Measurements from ENCODE around the gene APOL5.
"Not testable (repeated sequence)": the region's sequence is repeated elsewhere in the genome, so short reads cannot be mapped to it uniquely, and the experiment has no call there.

Gene APOL5

GRCh38 chr22:35728639-35729308 is 11.1 kb downstream of the APOL5 start:
- Mint-ChIP-seq H3K36me3 (ENCODE audit: low read depth) (no peaks in the 10 kb centered on the region), H3K9me3 (no peaks in the 10 kb centered on the region), H3K27ac (no peak overlapping the region), H3K4me1 (ENCODE audit: low read depth) (peaks cover 5% of the 10 kb centered on the region), H3K27me3 (peaks cover 11% of the 10 kb centered on the region), H3K4me3 (no peak overlapping the region)

GRCh38 chr22:35729309-35729698 is 11.6 kb downstream of the APOL5 start:
- H3K4me3 Mint-ChIP-seq: no peak overlapping the region
- peaks cover 11% of the 10 kb centered on the region for H3K27me3 Mint-ChIP-seq
- H3K9me3 Mint-ChIP-seq: no peaks in the 10 kb centered on the region
- H3K27ac Mint-ChIP-seq: no peak overlapping the region
- no peaks in the 10 kb centered on the region for H3K36me3 Mint-ChIP-seq (ENCODE audit: low read depth)
- H3K4me1 Mint-ChIP-seq (ENCODE audit: low read depth): peaks cover 5% of the 10 kb centered on the region

GRCh38 chr22:35731321-35731720 is 13.6 kb downstream of the APOL5 start:
- H3K27ac Mint-ChIP-seq: no peak overlapping the region
- H3K4me1 Mint-ChIP-seq (ENCODE audit: low read depth): peaks cover 1% of the 10 kb centered on the region
- H3K36me3 Mint-ChIP-seq (ENCODE audit: low read depth): no peaks in the 10 kb centered on the region
- peaks cover 7% of the 10 kb centered on the region for H3K27me3 Mint-ChIP-seq
- no peaks in the 10 kb centered on the region for H3K9me3 Mint-ChIP-seq
- H3K4me3 Mint-ChIP-seq: no peak overlapping the region

- no peaks in the 10 kb centered on the region for H3K4me1 Mint-ChIP-seq (ENCODE audit: low read depth)
- no peak overlapping the region for H3K4me3 Mint-ChIP-seq
- H3K27ac Mint-ChIP-seq: no peak overlapping the region
- H3K36me3 Mint-ChIP-seq (ENCODE audit: low read depth): no peaks in the 10 kb centered on the region
- H3K9me3 Mint-ChIP-seq: no peaks in the 10 kb centered on the region
- peaks cover 7% of the 10 kb centered on the region for H3K27me3 Mint-ChIP-seq
Measured at GRCh38 chr22:35732116-35732515, 14.4 kb downstream of the APOL5 start.

- peaks cover 7% of the 10 kb centered on the region for H3K27me3 Mint-ChIP-seq
- H3K4me3 Mint-ChIP-seq: no peak overlapping the region
- H3K9me3 Mint-ChIP-seq: no peaks in the 10 kb centered on the region
- no peak overlapping the region for H3K27ac Mint-ChIP-seq
- H3K4me1 Mint-ChIP-seq (ENCODE audit: low read depth): no peaks in the 10 kb centered on the region
- no peaks in the 10 kb centered on the region for H3K36me3 Mint-ChIP-seq (ENCODE audit: low read depth)
Measured at GRCh38 chr22:35733036-35733435, 15.4 kb downstream of the APOL5 start.

GRCh38 chr22:35733791-35734516 is 16.3 kb downstream of the APOL5 start:
- no peak overlapping the region for H3K4me3 Mint-ChIP-seq
- no peaks in the 10 kb centered on the region for H3K36me3 Mint-ChIP-seq (ENCODE audit: low read depth)

GRCh38 chr22:35734517-35734827 is 16.8 kb downstream of the APOL5 start:
- no peak overlapping the region for H3K27ac Mint-ChIP-seq
- H3K9me3 Mint-ChIP-seq: no peaks in the 10 kb centered on the region
- H3K27me3 Mint-ChIP-seq: peaks cover 7% of the 10 kb centered on the region
- H3K4me3 Mint-ChIP-seq: no peak overlapping the region
- no peaks in the 10 kb centered on the region for H3K4me1 Mint-ChIP-seq (ENCODE audit: low read depth)
- no peaks in the 10 kb centered on the region for H3K36me3 Mint-ChIP-seq (ENCODE audit: low read depth)

More at GRCh38 chr22:35733791-35734516, 16.3 kb downstream of the APOL5 start:
- no peaks in the 10 kb centered on the region for H3K9me3 Mint-ChIP-seq
- H3K4me1 Mint-ChIP-seq (ENCODE audit: low read depth): no peaks in the 10 kb centered on the region
- H3K27me3 Mint-ChIP-seq: peaks cover 7% of the 10 kb centered on the region
- no peak overlapping the region for H3K27ac Mint-ChIP-seq

GRCh38 chr22:35735542-35735941 is 17.9 kb downstream of the APOL5 start:
- no peaks in the 10 kb centered on the region for H3K4me1 Mint-ChIP-seq (ENCODE audit: low read depth)
- no peak overlapping the region for H3K27ac Mint-ChIP-seq
- peaks cover 7% of the 10 kb centered on the region for H3K27me3 Mint-ChIP-seq
- no peak overlapping the region for H3K4me3 Mint-ChIP-seq
- no peaks in the 10 kb centered on the region for H3K9me3 Mint-ChIP-seq
- no peaks in the 10 kb centered on the region for H3K36me3 Mint-ChIP-seq (ENCODE audit: low read depth)

- Mint-ChIP-seq H3K36me3 (ENCODE audit: low read depth) (no peaks in the 10 kb centered on the region), H3K27me3 (peaks cover 3% of the 10 kb centered on the region), H3K4me1 (ENCODE audit: low read depth) (no peaks in the 10 kb centered on the region), H3K27ac (no peak overlapping the region), H3K4me3 (no peak overlapping the region), H3K9me3 (no peaks in the 10 kb centered on the region)
Measured at GRCh38 chr22:35736166-35736565, 18.5 kb downstream of the APOL5 start.

GRCh38 chr22:35736701-35737100 is 19.0 kb downstream of the APOL5 start:
- Mint-ChIP-seq H3K4me3 (no peak overlapping the region), H3K27ac (peak overlapping the region; percentile 11), H3K36me3 (ENCODE audit: low read depth) (no peaks in the 10 kb centered on the region), H3K9me3 (no peaks in the 10 kb centered on the region), H3K27me3 (no peaks in the 10 kb centered on the region), H3K4me1 (ENCODE audit: low read depth) (no peaks in the 10 kb centered on the region)

- H3K36me3 Mint-ChIP-seq (ENCODE audit: low read depth); H3K27ac Mint-ChIP-seq; H3K9me3 Mint-ChIP-seq: not testable (repeated sequence)
Measured at GRCh38 chr22:35737886-35738285, 20.2 kb downstream of the APOL5 start.

GRCh38 chr22:35739076-35739930 is 21.6 kb downstream of the APOL5 start:
- no peak overlapping the region for H3K27ac Mint-ChIP-seq
- H3K36me3 Mint-ChIP-seq (ENCODE audit: low read depth): no peaks in the 10 kb centered on the region
- H3K9me3 Mint-ChIP-seq: no peaks in the 10 kb centered on the region
- no peak overlapping the region for H3K4me3 Mint-ChIP-seq
- H3K4me1 Mint-ChIP-seq (ENCODE audit: low read depth): no peaks in the 10 kb centered on the region
- H3K27me3 Mint-ChIP-seq: no peaks in the 10 kb centered on the region

More at GRCh38 chr22:35737886-35738285, 20.2 kb downstream of the APOL5 start:
- not testable (repeated sequence) for H3K4me3 Mint-ChIP-seq; H3K4me1 Mint-ChIP-seq (ENCODE audit: low read depth); H3K27me3 Mint-ChIP-seq

GRCh38 chr22:35739931-35740380 is 22.3 kb downstream of the APOL5 start:
- Mint-ChIP-seq H3K4me3 (no peak overlapping the region), H3K9me3 (no peaks in the 10 kb centered on the region), H3K27me3 (no peaks in the 10 kb centered on the region), H3K4me1 (ENCODE audit: low read depth) (no peaks in the 10 kb centered on the region), H3K27ac (no peak overlapping the region), H3K36me3 (ENCODE audit: low read depth) (no peaks in the 10 kb centered on the region)

GRCh38 chr22:35740616-35741015 is 22.9 kb downstream of the APOL5 start:
- H3K9me3 Mint-ChIP-seq: no peaks in the 10 kb centered on the region
- no peaks in the 10 kb centered on the region for H3K36me3 Mint-ChIP-seq (ENCODE audit: low read depth)
- H3K27ac Mint-ChIP-seq: no peak overlapping the region
- no peak overlapping the region for H3K4me3 Mint-ChIP-seq
- no peaks in the 10 kb centered on the region for H3K27me3 Mint-ChIP-seq
- H3K4me1 Mint-ChIP-seq (ENCODE audit: low read depth): no peaks in the 10 kb centered on the region

Data from stimulated activated naive CD8-positive, alpha-beta T cell treated with anti-CD3 and anti-CD28 coated beads, Interleukin-15, Interleukin-2, amounts not matched to agents 100 ng/mL and 50 ng/mL, for 24 hours (primary cell).